B cell (primary cell): Measurements from ENCODE around the gene ALPL.
"Not testable (repeated sequence)": the region's sequence is repeated elsewhere in the genome, so short reads cannot be mapped to it uniquely, and the experiment has no call there.

ENCODE experiments used
- EZH2 ChIP-seq: IDR thresholded peaks from 2 replicates; pipeline ENCODE4 v1.6.1; 2012; ENCODE audit warnings: borderline replicate concordance, low read depth, mild to moderate bottlenecking, moderate library complexity, low read length; ENCODE audit not compliant: insufficient read depth, poor library complexity, severe bottlenecking
- TF ChIP-seq, protein P1 (sequence below): fragments of 200-600 bp; IDR thresholded peaks from one replicate; pipeline ENCODE4 v1.8.0; 2022; ENCODE audit warnings: antibody characterized with exemption, mild to moderate bottlenecking

DNA sequence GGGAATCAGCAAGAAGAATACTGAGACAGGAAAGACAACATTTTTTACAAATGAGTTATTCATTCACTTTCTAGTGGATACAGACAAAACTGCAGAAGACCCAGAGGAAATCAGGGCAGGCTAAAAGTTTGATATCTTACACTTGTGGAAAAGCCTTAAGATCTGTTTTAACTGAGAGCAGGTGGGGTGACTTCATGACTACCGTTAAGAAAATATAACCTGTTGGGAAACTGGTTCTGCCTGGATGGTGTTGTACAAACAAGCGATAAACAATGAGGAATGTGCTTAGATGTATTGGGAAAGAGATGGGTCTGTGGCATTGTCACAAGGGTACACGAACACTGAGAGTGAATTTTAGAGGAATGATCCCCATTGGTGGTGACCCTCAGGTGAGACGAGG is 41.3 kb upstream of the ALPL start:
- TF ChIP-seq, protein P1, sequence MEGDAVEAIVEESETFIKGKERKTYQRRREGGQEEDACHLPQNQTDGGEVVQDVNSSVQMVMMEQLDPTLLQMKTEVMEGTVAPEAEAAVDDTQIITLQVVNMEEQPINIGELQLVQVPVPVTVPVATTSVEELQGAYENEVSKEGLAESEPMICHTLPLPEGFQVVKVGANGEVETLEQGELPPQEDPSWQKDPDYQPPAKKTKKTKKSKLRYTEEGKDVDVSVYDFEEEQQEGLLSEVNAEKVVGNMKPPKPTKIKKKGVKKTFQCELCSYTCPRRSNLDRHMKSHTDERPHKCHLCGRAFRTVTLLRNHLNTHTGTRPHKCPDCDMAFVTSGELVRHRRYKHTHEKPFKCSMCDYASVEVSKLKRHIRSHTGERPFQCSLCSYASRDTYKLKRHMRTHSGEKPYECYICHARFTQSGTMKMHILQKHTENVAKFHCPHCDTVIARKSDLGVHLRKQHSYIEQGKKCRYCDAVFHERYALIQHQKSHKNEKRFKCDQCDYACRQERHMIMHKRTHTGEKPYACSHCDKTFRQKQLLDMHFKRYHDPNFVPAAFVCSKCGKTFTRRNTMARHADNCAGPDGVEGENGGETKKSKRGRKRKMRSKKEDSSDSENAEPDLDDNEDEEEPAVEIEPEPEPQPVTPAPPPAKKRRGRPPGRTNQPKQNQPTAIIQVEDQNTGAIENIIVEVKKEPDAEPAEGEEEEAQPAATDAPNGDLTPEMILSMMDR = not testable (repeated sequence)
- TF ChIP-seq EZH2 = not testable (repeated sequence)
